ENCODE data around the gene PMEPA1.

PMEPA1 gene

DNA sequence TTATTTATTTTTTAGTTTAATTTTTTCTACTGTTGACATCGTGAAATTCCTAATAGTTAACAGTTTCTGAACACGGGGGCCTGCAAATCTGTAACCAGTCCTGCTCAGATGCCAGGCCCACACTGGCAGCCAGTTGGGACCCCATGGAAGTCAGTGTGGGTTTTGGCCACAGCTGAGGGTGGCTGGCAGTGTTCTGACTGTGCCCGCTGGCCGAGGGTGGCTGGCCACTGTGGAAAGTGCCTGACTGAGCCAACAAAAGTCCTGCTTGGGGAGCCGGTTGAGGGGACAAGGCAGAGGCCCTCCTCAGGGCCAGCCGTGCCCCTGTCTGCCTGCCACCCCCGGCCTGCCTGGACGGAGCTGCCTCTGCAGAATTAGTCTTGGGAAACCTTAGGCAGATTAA, 4.1 kb upstream of the PMEPA1 start:
- no peak overlapping the region for H3K27ac ChIP-seq (ENCODE audit: low read depth, low read length)
- no peak overlapping the region for H3K4me3 ChIP-seq (ENCODE audit: low read length)
- TF ChIP-seq, protein P1, sequence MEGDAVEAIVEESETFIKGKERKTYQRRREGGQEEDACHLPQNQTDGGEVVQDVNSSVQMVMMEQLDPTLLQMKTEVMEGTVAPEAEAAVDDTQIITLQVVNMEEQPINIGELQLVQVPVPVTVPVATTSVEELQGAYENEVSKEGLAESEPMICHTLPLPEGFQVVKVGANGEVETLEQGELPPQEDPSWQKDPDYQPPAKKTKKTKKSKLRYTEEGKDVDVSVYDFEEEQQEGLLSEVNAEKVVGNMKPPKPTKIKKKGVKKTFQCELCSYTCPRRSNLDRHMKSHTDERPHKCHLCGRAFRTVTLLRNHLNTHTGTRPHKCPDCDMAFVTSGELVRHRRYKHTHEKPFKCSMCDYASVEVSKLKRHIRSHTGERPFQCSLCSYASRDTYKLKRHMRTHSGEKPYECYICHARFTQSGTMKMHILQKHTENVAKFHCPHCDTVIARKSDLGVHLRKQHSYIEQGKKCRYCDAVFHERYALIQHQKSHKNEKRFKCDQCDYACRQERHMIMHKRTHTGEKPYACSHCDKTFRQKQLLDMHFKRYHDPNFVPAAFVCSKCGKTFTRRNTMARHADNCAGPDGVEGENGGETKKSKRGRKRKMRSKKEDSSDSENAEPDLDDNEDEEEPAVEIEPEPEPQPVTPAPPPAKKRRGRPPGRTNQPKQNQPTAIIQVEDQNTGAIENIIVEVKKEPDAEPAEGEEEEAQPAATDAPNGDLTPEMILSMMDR (IDR thresholded peaks at IDR 0.05; ENCODE audit: low read depth, low read length, poor library complexity, severe bottlenecking), result no peak
- no peak for TF ChIP-seq EZH2phosphoT487 (IDR thresholded peaks at IDR 0.05; ENCODE audit: borderline replicate concordance, low read length)
- H3K27me3 ChIP-seq (ENCODE audit: control insufficient read depth, low read length), result peaks cover 10% of the 10 kb centered on the region; the same call in 1 of the 2 replicates
- peaks cover under 1% of the 10 kb centered on the region; the same call in 1 of the 2 replicates for H3F3A ChIP-seq (ENCODE audit: control insufficient read depth, insufficient read depth)
- no peaks in the 10 kb centered on the region for H3K36me3 ChIP-seq (ENCODE audit: control insufficient read depth, low read length)
- H3K9me3 ChIP-seq (ENCODE audit: control insufficient read depth, insufficient read depth, low read length), result no peaks in the 10 kb centered on the region
- peaks cover 5% of the 10 kb centered on the region for H3K79me2 ChIP-seq (ENCODE audit: control insufficient read depth, low read length)
- H3K4me2 ChIP-seq (ENCODE audit: low read length), result no peak overlapping the region
- peaks cover 23% of the 10 kb centered on the region for H3K4me1 ChIP-seq (ENCODE audit: control insufficient read depth, low read length)
- H4K20me1 ChIP-seq (ENCODE audit: control insufficient read depth, insufficient read depth, low read depth, low read length), result no peaks in the 10 kb centered on the region
- H3K9me2 ChIP-seq (replicated peaks; ENCODE audit: control insufficient read depth, low read length), result no peaks in the 10 kb centered on the region

DNA sequence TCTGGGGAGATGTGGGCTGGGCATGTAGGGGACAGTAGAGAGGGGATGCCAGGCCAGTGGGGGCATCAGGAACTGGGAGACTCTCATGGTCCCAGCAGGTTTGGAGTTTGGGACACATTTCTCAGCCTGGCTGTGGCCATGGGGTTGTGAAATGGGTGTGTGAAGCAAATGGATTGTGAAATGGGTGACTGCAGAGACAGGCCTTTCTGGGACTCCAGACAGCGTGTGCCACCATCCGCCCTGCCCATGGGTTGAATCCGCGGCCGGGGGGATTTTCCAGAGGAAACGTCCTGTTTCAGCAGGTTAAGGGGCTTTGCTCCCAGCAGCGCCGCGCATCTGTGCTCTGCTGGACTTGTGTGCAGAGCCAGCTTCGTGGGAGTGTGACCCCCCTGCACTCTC, 3.7 kb upstream of the PMEPA1 start:
- TF ChIP-seq EZH2phosphoT487 (IDR thresholded peaks at IDR 0.05; ENCODE audit: borderline replicate concordance, low read length), result no peak
- TF ChIP-seq, protein P1 (IDR thresholded peaks at IDR 0.05; ENCODE audit: low read depth, low read length, poor library complexity, severe bottlenecking), result no peak
- no peaks in the 10 kb centered on the region for H3K9me3 ChIP-seq (ENCODE audit: control insufficient read depth, insufficient read depth, low read length)
- H3K4me2 ChIP-seq (ENCODE audit: low read length), result no peak overlapping the region
- H3K79me2 ChIP-seq (ENCODE audit: control insufficient read depth, low read length), result peaks cover 10% of the 10 kb centered on the region
- no peaks in the 10 kb centered on the region for H3F3A ChIP-seq (ENCODE audit: control insufficient read depth, insufficient read depth)
- H3K4me3 ChIP-seq (ENCODE audit: low read length), result no peak overlapping the region
- H3K4me1 ChIP-seq (ENCODE audit: control insufficient read depth, low read length), result peaks cover 22% of the 10 kb centered on the region
- H4K20me1 ChIP-seq (ENCODE audit: control insufficient read depth, insufficient read depth, low read depth, low read length), result peaks cover 4% of the 10 kb centered on the region; the same call in 1 of the 2 replicates
- H3K9me2 ChIP-seq (replicated peaks; ENCODE audit: control insufficient read depth, low read length), result no peaks in the 10 kb centered on the region
- H3K36me3 ChIP-seq (ENCODE audit: control insufficient read depth, low read length), result no peaks in the 10 kb centered on the region
- peaks cover 12% of the 10 kb centered on the region; the same call in 1 of the 2 replicates for H3K27me3 ChIP-seq (ENCODE audit: control insufficient read depth, low read length)
- no peak overlapping the region for H3K27ac ChIP-seq (ENCODE audit: low read depth, low read length)

DNA sequence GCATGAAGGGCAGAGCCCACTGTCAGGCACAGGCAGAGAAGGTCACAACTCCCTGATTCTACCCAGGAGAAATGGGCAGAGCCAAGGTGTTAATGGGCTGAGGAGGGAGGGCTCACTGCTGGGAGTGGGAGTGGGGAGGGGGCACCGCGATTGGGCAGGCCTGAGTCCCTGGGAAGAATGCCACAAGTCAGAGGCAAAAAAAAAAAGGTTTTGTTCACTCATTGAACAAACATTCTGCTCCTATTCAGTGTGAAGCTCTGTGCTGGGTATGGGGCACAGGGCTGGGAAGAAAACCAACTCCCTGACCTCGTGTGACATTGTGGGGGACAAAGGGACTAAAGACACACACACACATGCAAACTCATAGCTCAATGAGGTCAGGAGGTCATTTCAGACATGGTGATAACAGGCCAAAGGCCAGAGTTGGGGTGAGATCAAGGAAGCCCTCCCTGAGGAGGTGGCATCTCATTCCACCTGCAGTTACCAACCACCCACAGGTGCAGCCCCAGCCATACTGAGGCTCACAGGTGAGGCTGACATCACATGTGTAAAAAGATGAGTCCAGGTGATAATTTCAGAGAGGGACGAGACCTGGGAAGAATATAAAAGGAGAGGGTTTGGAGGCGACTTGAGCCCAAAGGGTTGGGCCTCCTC, 3.2 kb upstream of the PMEPA1 start:
- H3K9me2 ChIP-seq (replicated peaks; ENCODE audit: control insufficient read depth, low read length), result no peaks in the 10 kb centered on the region
- H3K27ac ChIP-seq (ENCODE audit: low read depth, low read length), result no peak overlapping the region
- H3F3A ChIP-seq (ENCODE audit: control insufficient read depth, insufficient read depth), result no peaks in the 10 kb centered on the region
- H3K9me3 ChIP-seq (ENCODE audit: control insufficient read depth, insufficient read depth, low read length), result no peaks in the 10 kb centered on the region
- peaks cover 15% of the 10 kb centered on the region; the same call in 1 of the 2 replicates for H3K27me3 ChIP-seq (ENCODE audit: control insufficient read depth, low read length)
- no peak overlapping the region for H3K4me2 ChIP-seq (ENCODE audit: low read length)
- H4K20me1 ChIP-seq (ENCODE audit: control insufficient read depth, insufficient read depth, low read depth, low read length), result peaks cover 9% of the 10 kb centered on the region; the same call in 1 of the 2 replicates
- H3K79me2 ChIP-seq (ENCODE audit: control insufficient read depth, low read length), result peaks cover 15% of the 10 kb centered on the region
- H3K4me3 ChIP-seq (ENCODE audit: low read length), result no peak overlapping the region
- no peaks in the 10 kb centered on the region for H3K36me3 ChIP-seq (ENCODE audit: control insufficient read depth, low read length)
- TF ChIP-seq, protein P1 (IDR thresholded peaks at IDR 0.05; ENCODE audit: low read depth, low read length, poor library complexity, severe bottlenecking), result no peak
- no peak for TF ChIP-seq EZH2phosphoT487 (IDR thresholded peaks at IDR 0.05; ENCODE audit: borderline replicate concordance, low read length)
- H3K4me1 ChIP-seq (ENCODE audit: control insufficient read depth, low read length), result peaks cover 25% of the 10 kb centered on the region
